ENCODE results near the gene HOXD11.

Gene HOXD11

DNA sequence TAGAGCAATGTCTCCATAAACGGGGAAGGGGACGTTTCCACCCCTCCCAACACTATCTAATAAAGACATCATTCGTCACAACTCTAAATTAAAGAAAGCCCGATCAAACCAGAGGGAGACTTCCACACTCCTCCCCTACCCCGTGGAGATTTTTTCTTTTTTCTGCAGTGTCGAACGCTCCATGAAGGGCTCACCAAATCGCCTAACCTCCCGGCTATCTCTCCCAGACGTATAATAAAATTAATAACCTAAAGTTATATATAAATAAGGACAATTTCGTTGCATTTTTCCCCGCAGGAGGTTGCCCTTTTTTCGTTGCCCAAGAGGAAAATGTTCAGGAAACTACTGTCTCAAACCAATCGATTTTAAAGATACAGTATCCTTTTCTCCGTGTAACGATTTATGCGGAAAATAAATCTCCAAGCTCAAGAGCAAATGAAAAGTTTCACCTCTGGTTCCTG, 25.7 kb upstream of the HOXD11 start:
- no peak for DNase-seq (ENCODE audit: low read depth, low spot score)

DNA sequence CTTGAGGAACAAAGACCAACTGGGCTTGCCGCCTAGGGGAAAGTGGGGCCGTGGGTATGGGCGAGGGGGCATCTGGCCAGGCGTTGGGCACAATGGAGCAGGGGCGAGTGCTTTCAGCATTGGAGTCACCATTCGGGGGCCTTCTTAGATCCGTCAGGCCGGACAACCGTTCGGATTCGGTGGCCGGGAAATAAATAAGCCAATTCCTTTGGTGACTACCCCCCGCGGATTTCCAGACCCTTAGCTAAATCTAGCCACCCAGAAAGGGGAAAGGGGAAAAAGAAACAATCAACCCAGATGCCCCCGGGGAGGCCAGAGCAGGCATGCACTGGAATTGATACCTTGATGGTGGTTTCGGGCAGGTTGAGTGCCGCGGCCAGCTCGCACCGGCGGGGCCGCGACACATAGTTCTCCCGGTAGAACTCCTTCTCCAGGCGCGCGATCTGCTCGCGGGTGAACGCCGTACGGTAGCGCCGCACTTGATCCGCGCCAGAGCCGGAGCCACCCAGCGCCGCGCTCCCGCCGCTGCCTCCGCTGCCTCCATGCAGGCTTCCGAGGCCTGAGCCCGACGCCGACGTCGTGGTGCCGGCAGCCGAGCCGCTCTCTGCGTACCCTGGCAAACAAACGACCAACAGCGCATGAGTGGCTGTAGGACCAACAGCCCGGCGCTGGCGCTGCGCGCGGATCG, 25.1 kb upstream of the HOXD11 start:
- DNase-seq (ENCODE audit: low read depth, low spot score) = no peak

- DNase-seq (ENCODE audit: low read depth, low spot score) = no peak
Measured at GRCh38 chr2:176082525-176082823, 24.6 kb upstream of the HOXD11 start.

DNA sequence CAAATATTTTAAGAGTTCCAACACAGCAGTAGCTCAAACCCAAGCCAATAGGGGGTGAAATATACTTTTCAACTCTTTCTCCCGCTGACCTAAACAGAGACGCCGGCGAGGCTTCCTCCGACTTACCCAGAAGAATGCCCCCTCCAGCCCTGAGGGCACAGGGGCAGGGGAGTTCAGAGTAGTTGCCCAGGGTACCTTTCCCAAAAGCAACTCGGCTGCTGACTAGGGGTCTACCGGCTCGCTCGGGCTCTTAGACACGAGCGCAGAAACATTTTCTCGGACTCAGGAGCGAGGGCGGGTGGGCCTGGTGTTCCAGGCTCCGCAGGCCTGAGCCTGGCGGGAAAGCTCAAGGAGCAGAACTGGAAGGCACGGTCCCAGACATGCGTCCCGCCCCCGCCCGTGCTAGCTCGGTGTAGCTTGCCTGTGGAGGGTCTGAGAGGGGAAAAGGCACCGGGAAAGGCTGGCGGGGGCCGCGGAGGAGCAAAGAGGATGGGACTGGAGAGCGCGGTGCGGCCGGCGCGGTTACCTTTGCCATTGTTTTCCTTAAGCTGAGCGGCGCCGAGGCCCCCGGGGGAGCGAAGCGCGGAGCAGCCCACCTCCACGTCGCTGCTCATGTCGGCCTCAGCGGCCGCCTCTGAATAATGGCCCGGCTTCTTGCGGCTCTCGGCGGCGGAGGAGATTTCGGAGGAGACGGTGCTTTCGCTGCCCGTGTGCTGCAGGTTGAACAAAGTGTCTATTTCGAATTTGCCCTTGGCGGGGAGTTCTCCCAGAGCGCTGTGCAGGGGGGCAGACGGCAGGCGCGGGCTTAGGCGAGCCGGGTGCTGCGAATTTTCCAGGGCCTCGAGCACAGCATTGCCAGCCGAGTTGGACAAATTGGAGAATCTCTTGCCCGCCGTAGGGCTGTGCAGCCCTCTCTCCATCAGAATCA, 24.0 kb upstream of the HOXD11 start:
- DNase-seq (ENCODE audit: low read depth, low spot score) = no peak

DNA sequence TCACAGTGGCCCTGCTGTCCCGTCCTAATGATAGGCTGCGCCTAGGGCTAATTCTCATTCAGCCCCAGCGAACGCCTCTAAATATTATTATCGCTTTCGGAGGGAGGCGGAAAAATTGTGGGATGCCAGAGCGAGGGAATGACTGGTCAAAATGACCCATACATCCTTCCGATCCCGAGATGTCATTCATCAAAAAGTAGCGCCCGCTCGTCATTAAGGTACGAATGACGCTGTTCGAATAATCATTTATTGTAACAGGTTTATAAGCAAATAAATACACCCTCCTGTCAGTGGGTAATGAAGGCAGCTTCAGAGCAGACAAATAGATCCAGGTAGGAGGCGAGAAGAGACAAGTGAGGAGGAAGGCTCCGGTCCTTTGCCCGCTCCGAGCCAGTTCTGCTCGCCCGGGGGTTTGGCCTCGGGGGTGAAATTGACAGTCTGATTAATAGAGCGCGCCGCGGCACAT, 23.3 kb upstream of the HOXD11 start, which contains the start of gene EVX2:
Gene EVX2, minus strand, starts transcription at position 167 of the 466 bp plus-strand sequence. CDS start 186 bp downstream, outside the sequence.
- no peak for DNase-seq (ENCODE audit: low read depth, low spot score)

DNA sequence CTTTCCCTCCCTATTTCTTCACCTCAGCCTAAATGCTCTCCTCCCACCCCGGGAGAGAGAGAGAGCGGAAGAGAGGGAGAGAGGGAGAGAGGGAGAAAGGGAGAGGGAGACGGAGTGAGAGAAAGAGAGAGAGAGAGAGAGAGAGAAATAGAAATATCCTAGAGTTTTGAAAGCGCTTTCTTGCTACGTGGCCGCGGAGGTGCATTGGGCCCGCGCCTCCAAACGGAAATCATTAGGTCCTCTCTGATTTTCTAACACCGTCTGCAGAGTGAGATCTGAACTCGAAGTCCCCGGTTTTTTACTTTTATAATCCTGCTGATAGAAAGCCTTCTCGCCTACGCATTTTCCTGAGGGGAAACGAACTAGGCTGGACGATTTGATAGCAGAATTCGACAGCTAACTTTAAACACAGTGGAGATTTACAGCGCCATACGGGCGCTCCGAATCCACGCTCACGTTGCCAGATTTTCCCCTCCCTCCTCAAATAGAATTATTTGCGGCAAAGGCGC, 22.4 kb upstream of the HOXD11 start:
- no peak for DNase-seq (ENCODE audit: low read depth, low spot score)

- DNase-seq (ENCODE audit: low read depth, low spot score) = no peak
Measured at GRCh38 chr2:176085120-176085788, 21.8 kb upstream of the HOXD11 start.

DNA sequence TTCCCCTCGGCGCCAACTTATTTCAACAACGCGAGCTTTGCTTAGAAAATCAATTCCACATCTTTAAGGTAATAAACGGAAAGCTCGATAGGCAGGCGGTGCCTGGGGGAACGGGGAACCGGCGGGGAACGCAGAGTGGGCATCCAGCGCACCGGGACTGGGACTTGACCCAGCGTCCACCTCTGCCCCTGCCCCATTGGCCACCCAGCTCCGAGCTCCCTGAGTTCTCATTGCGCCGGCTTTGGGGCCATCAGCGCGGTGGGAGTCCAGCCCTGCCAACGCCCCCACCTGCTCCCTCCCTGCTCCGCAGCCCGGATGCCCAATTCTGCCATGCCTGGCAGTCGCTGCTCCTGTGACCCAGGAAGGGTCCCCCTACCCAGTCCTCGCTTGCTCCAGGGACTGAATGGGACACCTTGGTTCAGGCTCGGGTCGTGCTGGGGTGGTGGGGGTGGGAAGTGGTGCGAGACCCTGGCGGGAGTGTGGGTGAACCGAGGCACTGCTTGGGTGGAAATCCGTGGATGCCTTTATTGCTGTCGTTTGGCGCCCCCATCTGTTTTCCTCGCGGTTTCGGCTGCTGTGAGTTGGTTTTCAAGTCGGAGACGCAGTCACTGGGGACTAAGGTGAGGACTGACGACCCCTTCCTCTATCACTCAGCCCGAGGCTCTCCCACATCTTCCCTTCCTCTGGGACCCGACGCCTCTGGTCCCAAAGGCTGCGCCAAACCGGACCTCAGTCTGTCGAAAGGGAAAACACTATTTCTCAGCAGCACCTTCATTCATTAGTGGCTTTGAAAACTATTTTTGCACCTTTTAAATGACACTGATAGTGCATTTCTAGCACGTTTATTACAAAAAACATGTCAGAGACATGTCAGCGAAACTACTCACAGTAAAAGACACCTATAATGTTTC, 21.0 kb upstream of the HOXD11 start:
- DNase-seq (ENCODE audit: low read depth, low spot score) = no peak

GRCh38 chr2:176087330-176088047, 19.6 kb upstream of the HOXD11 start:
- no peak for DNase-seq (ENCODE audit: low read depth, low spot score)

DNA sequence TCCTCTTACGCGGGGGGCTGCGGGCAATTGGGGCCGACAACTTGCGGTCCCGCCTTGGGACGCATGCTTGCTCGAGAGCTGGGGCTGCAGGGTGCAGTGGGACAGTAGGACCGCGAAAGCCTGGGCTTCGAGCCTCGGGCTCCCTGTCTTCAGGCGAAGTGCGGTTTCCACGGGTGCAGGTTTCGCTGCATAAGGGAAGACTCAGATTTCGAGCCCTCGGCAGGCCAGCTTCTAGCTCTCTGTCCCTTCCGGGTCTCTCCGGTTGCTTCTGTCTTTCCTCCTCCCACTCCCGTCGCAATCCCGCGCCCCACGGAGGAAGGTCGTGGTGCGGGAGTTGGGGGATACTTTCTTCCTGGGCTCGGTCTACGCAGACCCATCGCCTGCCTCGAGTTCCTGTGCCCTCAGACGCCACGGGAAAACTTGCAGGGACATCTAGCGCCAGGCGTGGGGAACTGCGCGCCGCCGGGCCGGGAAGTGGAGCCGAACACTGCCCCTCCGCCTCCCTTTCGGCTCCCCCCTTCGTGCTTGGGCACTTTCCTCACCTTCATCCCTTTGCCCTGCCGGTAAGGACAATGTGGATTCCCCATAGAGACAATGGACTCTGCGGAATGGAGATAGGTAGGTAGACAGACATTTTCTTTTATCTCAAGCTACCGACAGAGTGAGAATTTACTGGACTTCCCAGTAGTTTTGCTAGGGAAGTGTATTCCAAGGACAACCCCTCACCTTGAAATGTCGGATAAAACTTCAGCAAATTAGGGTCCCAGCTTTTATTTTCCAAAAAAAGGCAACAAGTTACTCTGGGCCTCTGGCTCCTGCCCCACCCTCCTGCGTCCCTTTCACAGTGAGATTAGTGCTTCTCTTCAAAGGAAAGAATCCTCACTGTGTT, 18.8 kb upstream of the HOXD11 start:
- no peak for DNase-seq (ENCODE audit: low read depth, low spot score)

GRCh38 chr2:176088937-176089842, 17.9 kb upstream of the HOXD11 start:
- DNase-seq (ENCODE audit: low read depth, low spot score) = no peak

- DNase-seq (ENCODE audit: low read depth, low spot score) = no peak
Measured at GRCh38 chr2:176089843-176090395, 17.2 kb upstream of the HOXD11 start.

DNA sequence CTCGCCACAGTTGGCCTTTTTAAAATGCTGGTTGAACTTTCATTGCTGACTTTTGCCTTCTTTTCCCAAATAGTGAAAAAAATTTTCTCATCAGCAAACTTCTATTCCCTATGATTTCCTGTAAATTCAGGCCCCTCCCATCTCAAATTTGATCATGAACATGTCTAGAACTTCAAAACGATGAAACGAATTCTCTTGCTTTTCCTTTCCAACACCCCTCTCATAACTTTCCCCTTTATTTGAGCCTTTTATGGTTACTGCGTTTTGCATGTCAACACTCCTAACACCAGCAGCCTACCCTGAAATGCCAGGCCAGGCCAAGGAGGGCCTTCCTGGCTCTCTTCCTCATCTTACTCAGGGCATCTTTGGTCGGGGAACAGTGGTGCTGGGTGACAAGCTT, 16.2 kb upstream of the HOXD11 start:
- no peak for DNase-seq (ENCODE audit: low read depth, low spot score)

DNA sequence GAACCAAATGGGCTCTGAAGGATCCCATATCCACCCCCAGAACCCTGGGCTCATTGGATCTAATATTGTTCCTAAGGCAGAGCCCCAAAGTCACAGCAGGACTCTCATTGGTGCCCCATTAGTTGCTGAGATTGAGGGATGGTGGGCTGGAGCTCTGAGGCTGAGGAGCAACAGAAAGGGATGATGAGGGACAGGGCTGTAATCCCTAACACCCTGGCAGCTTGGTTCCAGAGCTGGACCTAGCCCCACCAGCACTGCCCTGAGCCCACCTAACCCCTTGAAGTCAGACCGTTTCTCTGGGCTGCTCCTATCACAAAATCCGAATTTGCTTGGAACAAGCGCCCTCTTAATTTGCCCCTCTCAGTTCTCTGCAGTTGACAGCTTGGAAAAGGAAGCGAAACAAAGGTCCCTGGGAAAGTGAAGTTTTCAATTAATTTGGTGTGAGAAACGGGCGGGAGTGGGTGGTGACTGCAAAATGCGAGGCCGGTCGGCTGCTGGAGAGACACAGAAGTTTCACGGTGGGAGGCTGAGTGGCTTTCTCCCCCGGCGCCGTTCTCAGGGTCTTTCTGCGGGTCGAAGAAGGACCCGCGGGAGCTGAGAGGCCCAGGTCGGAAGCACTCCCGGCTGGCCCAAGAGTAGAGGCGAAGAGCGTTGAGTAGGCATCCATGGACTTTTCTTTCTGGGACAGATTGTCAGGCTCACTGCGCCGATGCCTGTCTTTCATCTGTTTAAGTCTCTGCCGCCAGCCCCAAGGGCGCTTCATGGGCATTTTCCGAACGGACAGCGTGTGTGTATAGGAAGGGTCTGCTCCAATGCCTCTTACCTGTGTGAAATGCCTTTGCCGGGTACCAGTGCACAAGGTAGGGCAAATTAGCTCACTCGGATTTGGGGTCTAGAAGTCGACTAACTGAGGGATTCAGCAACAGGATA, 15.5 kb upstream of the HOXD11 start:
- no peak for DNase-seq (ENCODE audit: low read depth, low spot score)

- no peak for DNase-seq (ENCODE audit: low read depth, low spot score)
Measured at GRCh38 chr2:176092270-176093144, 14.6 kb upstream of the HOXD11 start, which contains the start of gene HOXD13. HOXD13 (plus strand) TSS chr2:176092721; CDS start chr2:176092891, 170 bp downstream.
